Activated CD4-positive, CD25-positive, alpha-beta regulatory T cell treated with anti-CD3 and anti-CD28 coated beads, Interleukin-2, amount 50 U/mL, for 24 hours (primary cell): Measurements from ENCODE around the gene SAC3D1.
A peak's percentile ranks its signal among the peaks of the same experiment; 100 is the strongest.
"Not testable (repeated sequence)": the region's sequence is repeated elsewhere in the genome, so short reads cannot be mapped to it uniquely, and the experiment has no call there.

Source experiments
- ATAC-seq, 2 donors: fragments of 150-1000 bp; cut with Tn5 transposase; one replicate each; pipeline ENCODE4 v1.10.0; 2021; ENCODE audit warnings: mild to moderate bottlenecking in 1 of 2, moderate library complexity in 1 of 2

The SAC3D1 gene

GRCh38 chr11:65040847-65041622 is at the start of gene SAC3D1:
TSS of gene SAC3D1 (plus strand) at chr11:65041210. CDS start at chr11:65041293, 83 bp downstream.
- ATAC-seq: peak; percentile 93 to 94

GRCh38 chr11:64994318-64994717 is 46.7 kb upstream of the SAC3D1 start:
- no peak for ATAC-seq

GRCh38 chr11:64996327-64996709 is 44.7 kb upstream of the SAC3D1 start:
- ATAC-seq: no peak

- peak in 1 of 2 donors; percentile 20 for ATAC-seq
Measured at GRCh38 chr11:64996710-64997380, 44.2 kb upstream of the SAC3D1 start, which contains the start of gene BATF2. TSS of gene BATF2 (minus strand) at chr11:64996971. CDS start at chr11:64996914, 57 bp downstream.

GRCh38 chr11:64998141-64998540 is 42.9 kb upstream of the SAC3D1 start:
- ATAC-seq: no peak

GRCh38 chr11:64998690-64999431 is 42.1 kb upstream of the SAC3D1 start:
- ATAC-seq: peak in 1 of 2 donors; percentile 28

- no peak for ATAC-seq
Measured at GRCh38 chr11:64999478-64999877, 41.5 kb upstream of the SAC3D1 start.

GRCh38 chr11:65002706-65003105 is 38.3 kb upstream of the SAC3D1 start:
- no peak for ATAC-seq

- ATAC-seq: no peak
Measured at GRCh38 chr11:65003282-65003681, 37.7 kb upstream of the SAC3D1 start.

- not testable (repeated sequence) for ATAC-seq
Measured at GRCh38 chr11:65003968-65004367, 37.0 kb upstream of the SAC3D1 start.

GRCh38 chr11:65008016-65008415 is 33.0 kb upstream of the SAC3D1 start:
- no peak for ATAC-seq

- no peak for ATAC-seq
Measured at GRCh38 chr11:65008873-65009272, 32.1 kb upstream of the SAC3D1 start.

- peak; percentile 86 to 87 for ATAC-seq
Measured at GRCh38 chr11:65013130-65013887, 27.7 kb upstream of the SAC3D1 start.

GRCh38 chr11:65013888-65014725 is 26.9 kb upstream of the SAC3D1 start, which contains the start of gene ARL2:
TSS of gene ARL2 (plus strand) at chr11:65014160. CDS start at chr11:65014208, 48 bp downstream.
- peak; percentile 79 to 82 for ATAC-seq

GRCh38 chr11:65014726-65015227 is 26.2 kb upstream of the SAC3D1 start:
- no peak for ATAC-seq

- no peak for ATAC-seq
Measured at GRCh38 chr11:65016705-65017104, 24.3 kb upstream of the SAC3D1 start.

- ATAC-seq: no peak
Measured at GRCh38 chr11:65017937-65018336, 23.1 kb upstream of the SAC3D1 start.

- no peak for ATAC-seq
Measured at GRCh38 chr11:65019824-65020223, 21.2 kb upstream of the SAC3D1 start.

GRCh38 chr11:65021003-65021402 is 20.0 kb upstream of the SAC3D1 start:
- ATAC-seq: no peak

GRCh38 chr11:65021509-65021908 is 19.5 kb upstream of the SAC3D1 start:
- ATAC-seq: no peak

- ATAC-seq: not testable (repeated sequence)
Measured at GRCh38 chr11:65023502-65023901, 17.5 kb upstream of the SAC3D1 start.
